ENCODE results near the gene MPHOSPH8.

DNA sequence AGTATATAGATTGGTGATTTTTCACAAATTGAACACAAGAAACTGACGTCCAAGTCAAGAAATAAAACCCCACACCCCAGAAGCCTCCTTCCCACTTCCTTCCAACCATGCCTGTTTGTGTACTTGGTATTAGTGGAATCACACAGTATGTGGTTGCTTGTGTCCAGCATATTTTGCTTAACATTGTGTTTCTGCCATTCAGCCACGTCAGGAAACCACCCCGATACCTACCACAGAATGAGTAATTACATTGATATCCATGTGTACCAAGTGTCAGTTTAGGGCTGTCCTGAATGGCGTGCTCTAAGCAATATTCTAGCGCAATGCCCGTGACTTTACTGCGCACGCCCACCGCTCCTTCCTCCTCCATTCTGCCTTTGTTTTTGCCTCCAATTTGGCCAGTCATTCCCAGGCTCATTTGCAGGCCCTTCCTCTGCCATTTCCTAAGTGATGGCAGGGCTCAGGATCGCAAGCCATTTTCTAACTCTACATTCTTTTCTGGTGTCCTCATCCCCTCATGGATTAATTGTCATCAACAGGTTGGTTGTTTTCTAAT, 25.9 kb upstream of the MPHOSPH8 start:
- TF ChIP-seq, protein P1, sequence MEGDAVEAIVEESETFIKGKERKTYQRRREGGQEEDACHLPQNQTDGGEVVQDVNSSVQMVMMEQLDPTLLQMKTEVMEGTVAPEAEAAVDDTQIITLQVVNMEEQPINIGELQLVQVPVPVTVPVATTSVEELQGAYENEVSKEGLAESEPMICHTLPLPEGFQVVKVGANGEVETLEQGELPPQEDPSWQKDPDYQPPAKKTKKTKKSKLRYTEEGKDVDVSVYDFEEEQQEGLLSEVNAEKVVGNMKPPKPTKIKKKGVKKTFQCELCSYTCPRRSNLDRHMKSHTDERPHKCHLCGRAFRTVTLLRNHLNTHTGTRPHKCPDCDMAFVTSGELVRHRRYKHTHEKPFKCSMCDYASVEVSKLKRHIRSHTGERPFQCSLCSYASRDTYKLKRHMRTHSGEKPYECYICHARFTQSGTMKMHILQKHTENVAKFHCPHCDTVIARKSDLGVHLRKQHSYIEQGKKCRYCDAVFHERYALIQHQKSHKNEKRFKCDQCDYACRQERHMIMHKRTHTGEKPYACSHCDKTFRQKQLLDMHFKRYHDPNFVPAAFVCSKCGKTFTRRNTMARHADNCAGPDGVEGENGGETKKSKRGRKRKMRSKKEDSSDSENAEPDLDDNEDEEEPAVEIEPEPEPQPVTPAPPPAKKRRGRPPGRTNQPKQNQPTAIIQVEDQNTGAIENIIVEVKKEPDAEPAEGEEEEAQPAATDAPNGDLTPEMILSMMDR (IDR thresholded peaks at IDR 0.05; ENCODE audit: insufficient read depth, low read depth, low read length) = no peak
- TF ChIP-seq EZH2 (IDR thresholded peaks at IDR 0.05; ENCODE audit: insufficient read depth, low read length) = no peak
